Fibroblast of the aortic adventitia (primary cell): Measurements from ENCODE around the gene SCNN1A. TPM values are rescaled to one million over a fixed set of nuclear protein-coding genes. Genes with fewer than 3 reads are reported as not detected.
A peak's percentile ranks its signal among the peaks of the same experiment; 100 is the strongest.

ENCODE experiments used
- DNase-seq: peaks from one replicate; pipeline ENCODE4 v3.0.0-alpha.2; 2010; ENCODE audit warnings: low read depth
- H3K4me3 ChIP-seq: 2 replicates; pipeline ENCODE4 v1.5.1; 2011; ENCODE audit warnings: low read depth, mild to moderate bottlenecking, control low read depth, low read length, moderate library complexity
- total RNA-seq: library from RNA; depleted of rRNA; stranded (reverse); fragments of >200 nt; gene quantifications from 2 replicates; pipeline ENCODE4 v1.2.3, GENCODE V29; 2012; ENCODE audit warnings: low replicate concordance
- TF ChIP-seq, protein P1 (sequence below): IDR thresholded peaks from 2 replicates; pipeline ENCODE4 v1.5.1; 2011; ENCODE audit warnings: mild to moderate bottlenecking, low read length, control low read depth, inconsistent platforms; ENCODE audit not compliant: insufficient read depth

Gene SCNN1A
- total RNA-seq, 1 donor: under 0.01 TPM

DNA sequence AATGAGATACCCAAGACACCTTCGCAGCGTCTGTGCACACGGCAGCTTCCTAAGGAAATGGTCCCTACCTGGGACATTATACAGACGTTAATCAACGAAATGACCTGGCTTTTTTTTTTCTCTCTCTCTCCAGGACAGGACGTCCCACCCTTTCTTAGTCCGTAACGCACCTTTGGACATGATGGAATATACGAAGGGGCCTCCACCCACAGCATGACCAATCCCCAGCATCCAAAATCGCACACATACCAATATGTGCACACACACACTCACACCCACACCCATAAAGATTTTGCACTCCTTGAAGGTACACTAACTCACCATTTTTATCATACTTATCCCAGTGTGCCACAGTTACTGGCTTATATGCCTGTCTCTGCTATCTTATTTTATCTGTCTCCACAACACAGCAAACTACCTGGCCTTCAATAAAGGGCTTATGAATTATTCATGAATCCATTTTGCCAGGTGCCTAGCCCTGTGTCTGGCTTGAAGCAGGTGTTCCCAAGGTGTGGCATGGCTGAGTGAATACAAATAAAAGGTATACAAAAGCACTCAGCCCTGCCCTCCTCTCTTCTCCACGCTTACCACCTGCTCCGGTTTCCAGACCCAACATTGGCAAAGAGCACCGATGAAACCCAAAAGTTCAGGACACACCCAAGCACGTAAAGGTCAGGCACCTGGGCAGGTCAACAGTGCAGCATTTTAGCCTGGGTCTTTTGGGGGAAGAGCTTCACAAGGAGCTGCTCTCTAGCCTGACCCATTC lies 2.2 kb downstream of the SCNN1A start:
- DNase-seq: no peak
- TF ChIP-seq, protein P1, sequence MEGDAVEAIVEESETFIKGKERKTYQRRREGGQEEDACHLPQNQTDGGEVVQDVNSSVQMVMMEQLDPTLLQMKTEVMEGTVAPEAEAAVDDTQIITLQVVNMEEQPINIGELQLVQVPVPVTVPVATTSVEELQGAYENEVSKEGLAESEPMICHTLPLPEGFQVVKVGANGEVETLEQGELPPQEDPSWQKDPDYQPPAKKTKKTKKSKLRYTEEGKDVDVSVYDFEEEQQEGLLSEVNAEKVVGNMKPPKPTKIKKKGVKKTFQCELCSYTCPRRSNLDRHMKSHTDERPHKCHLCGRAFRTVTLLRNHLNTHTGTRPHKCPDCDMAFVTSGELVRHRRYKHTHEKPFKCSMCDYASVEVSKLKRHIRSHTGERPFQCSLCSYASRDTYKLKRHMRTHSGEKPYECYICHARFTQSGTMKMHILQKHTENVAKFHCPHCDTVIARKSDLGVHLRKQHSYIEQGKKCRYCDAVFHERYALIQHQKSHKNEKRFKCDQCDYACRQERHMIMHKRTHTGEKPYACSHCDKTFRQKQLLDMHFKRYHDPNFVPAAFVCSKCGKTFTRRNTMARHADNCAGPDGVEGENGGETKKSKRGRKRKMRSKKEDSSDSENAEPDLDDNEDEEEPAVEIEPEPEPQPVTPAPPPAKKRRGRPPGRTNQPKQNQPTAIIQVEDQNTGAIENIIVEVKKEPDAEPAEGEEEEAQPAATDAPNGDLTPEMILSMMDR: no peak
- no peak overlapping the region for H3K4me3 ChIP-seq

DNA sequence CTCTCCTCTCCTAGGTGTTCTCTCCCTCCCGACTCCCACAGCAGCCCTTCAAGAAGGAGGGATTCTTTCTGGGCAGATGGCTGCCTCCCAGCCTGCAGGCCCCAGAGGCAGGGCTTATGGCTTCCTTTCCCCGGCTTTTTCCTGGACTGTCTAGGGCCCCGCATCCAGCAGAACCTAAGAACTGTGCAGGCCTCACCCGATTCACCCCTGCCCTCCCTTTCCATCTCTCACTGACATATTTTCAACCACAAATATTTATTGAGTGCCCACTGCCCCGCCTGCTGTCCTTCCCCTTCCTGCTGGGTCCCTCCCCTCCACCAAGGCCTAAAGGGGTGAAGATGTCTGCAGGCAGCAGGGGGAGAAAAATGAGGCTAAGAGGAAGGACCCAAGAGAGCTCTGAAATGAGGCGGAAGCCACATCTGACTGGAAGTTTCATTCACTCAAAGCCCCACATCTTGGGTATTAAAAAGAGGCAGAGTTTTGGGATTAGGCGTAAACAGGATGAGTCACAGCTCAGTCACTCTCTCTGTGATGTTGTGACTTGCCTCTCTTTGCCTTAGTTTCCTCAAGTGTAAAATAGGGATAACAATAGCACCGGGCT lies 2.9 kb downstream of the SCNN1A start:
- H3K4me3 ChIP-seq: no peak overlapping the region
- TF ChIP-seq, protein P1: no peak
- DNase-seq: peak; percentile 73

GRCh38 chr12:6370994-6371754 lies 4.2 kb downstream of the SCNN1A start:
- no peak overlapping the region for H3K4me3 ChIP-seq
- TF ChIP-seq, protein P1: peak; percentile 25

DNA sequence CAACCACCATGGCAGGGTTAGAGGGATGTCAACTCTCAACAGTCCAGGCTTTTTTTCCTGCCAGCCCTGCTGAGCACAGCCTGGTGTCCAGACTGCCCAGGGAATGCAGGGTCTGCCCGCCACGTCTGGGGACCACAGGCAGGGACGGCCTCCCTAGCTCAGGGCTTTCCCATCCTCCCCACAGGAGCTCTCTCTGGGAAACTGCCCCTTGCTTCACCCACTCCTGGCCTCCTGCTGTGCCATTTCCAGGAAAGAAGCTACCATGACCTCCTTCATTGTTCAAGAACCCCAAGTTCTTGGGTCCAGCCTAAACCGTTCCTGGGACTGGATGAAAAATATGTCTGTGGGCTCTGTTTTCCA lies 4.8 kb downstream of the SCNN1A start:
- no peak for DNase-seq
- H3K4me3 ChIP-seq: no peak overlapping the region
- TF ChIP-seq, protein P1: no peak

More at GRCh38 chr12:6370994-6371754, 4.2 kb downstream of the SCNN1A start:
- DNase-seq: no peak

- no peak overlapping the region for H3K4me3 ChIP-seq
- no peak for DNase-seq
- TF ChIP-seq, protein P1: no peak
Measured at GRCh38 chr12:6369916-6370575, 5.3 kb downstream of the SCNN1A start.

DNA sequence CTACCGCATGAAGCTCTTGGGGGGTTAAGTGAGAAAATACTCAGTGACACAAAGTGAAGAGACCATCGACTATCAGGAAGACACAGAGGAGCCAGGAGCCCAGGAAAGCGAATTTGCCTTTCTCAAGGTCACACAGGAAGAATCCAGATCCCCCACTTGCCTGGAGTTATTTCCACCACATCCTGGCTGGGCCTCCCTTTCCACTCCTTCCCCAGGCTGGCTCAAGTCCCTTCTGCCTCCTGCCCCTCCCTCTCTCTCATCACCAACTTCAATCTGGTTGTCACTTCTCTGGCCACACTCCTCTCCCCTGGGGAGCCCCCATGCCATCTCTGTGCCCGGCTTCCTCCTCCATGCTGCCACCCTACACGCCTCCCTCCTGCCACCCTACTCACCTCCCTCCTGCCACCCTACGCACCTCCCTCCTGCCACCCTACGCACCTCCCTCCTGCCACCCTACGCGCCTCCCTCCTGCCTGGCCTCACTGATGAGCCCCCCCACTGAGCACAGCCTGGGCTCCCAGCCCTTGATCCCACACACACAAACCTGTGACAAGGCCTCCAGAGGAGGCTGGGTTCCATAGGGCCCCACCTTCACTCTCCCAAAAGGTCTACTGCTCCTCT lies 6.3 kb downstream of the SCNN1A start:
- TF ChIP-seq, protein P1: no peak
- no peak for DNase-seq
- H3K4me3 ChIP-seq: no peak overlapping the region
